Measurements from ENCODE around the gene BIN1. TPM values are rescaled to one million over a fixed set of nuclear protein-coding genes. Genes with fewer than 3 reads are reported as not detected.

The BIN1 gene
- total RNA-seq, 1 experiment from 2014 or later, result 58.6 TPM

GRCh38 chr2:127133793-127134192 lies 26.8 kb upstream of the BIN1 start:
- H3K27ac ChIP-seq (ENCODE audit: low read length), result no peak overlapping the region
- intact Hi-C loops (cut with micrococcal nuclease; ENCODE audit: unreplicated experiment), result no loop called here
- DNase-seq (ENCODE audit: low read depth, low spot score) (no peak), ATAC-seq (no peak)
- in situ Hi-C loops (cut with HindIII; ENCODE audit: low pct_unique_long_range_greater_than_20kb, low sequenced_read_pairs), result no loop called here
- no TSS peak for BruUV-seq (replicated peaks)
- POLR2A ChIA-PET, result no interaction called here
- H3K27me3 ChIP-seq (ENCODE audit: control insufficient read depth, insufficient read depth, low read length), result no peaks in the 10 kb centered on the region
- CTCF ChIA-PET, result no interaction called here
- H3K36me3 ChIP-seq (ENCODE audit: control insufficient read depth, insufficient read depth, low read length), result no peaks in the 10 kb centered on the region
- no peaks in the 10 kb centered on the region for H3K9me3 ChIP-seq (ENCODE audit: control insufficient read depth, insufficient read depth, low read depth, low read length)
- H3K4me1 ChIP-seq (ENCODE audit: control insufficient read depth, insufficient read depth, low read length), result no peaks in the 10 kb centered on the region
- TF ChIP-seq, protein P1, sequence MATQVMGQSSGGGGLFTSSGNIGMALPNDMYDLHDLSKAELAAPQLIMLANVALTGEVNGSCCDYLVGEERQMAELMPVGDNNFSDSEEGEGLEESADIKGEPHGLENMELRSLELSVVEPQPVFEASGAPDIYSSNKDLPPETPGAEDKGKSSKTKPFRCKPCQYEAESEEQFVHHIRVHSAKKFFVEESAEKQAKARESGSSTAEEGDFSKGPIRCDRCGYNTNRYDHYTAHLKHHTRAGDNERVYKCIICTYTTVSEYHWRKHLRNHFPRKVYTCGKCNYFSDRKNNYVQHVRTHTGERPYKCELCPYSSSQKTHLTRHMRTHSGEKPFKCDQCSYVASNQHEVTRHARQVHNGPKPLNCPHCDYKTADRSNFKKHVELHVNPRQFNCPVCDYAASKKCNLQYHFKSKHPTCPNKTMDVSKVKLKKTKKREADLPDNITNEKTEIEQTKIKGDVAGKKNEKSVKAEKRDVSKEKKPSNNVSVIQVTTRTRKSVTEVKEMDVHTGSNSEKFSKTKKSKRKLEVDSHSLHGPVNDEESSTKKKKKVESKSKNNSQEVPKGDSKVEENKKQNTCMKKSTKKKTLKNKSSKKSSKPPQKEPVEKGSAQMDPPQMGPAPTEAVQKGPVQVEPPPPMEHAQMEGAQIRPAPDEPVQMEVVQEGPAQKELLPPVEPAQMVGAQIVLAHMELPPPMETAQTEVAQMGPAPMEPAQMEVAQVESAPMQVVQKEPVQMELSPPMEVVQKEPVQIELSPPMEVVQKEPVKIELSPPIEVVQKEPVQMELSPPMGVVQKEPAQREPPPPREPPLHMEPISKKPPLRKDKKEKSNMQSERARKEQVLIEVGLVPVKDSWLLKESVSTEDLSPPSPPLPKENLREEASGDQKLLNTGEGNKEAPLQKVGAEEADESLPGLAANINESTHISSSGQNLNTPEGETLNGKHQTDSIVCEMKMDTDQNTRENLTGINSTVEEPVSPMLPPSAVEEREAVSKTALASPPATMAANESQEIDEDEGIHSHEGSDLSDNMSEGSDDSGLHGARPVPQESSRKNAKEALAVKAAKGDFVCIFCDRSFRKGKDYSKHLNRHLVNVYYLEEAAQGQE (IDR thresholded peaks at IDR 0.05; ENCODE audit: insufficient read depth in 1 of 2, low read depth in 2 of 2, low read length in 1 of 2), result no peak
- TF ChIP-seq, protein P2, sequence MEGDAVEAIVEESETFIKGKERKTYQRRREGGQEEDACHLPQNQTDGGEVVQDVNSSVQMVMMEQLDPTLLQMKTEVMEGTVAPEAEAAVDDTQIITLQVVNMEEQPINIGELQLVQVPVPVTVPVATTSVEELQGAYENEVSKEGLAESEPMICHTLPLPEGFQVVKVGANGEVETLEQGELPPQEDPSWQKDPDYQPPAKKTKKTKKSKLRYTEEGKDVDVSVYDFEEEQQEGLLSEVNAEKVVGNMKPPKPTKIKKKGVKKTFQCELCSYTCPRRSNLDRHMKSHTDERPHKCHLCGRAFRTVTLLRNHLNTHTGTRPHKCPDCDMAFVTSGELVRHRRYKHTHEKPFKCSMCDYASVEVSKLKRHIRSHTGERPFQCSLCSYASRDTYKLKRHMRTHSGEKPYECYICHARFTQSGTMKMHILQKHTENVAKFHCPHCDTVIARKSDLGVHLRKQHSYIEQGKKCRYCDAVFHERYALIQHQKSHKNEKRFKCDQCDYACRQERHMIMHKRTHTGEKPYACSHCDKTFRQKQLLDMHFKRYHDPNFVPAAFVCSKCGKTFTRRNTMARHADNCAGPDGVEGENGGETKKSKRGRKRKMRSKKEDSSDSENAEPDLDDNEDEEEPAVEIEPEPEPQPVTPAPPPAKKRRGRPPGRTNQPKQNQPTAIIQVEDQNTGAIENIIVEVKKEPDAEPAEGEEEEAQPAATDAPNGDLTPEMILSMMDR (IDR thresholded peaks at IDR 0.05), result no peak
- TF ChIP-seq SIN3A (IDR thresholded peaks at IDR 0.05; ENCODE audit: borderline replicate concordance, insufficient read depth, low read depth, low read length) (no peak), TCF7L2 (IDR thresholded peaks at IDR 0.05; ENCODE audit: low read depth, low read length) (no peak), POLR2AphosphoS5 (IDR thresholded peaks at IDR 0.05; ENCODE audit: low read depth, low read length) (no peak)
- H3K4me3 ChIP-seq (ENCODE audit: low read depth in 2 of 2, low read length in 2 of 2), result no peak overlapping the region

- ATAC-seq (no peak), DNase-seq (ENCODE audit: low read depth, low spot score) (no peak)
- ChIA-PET POLR2A (no interaction called here), CTCF (no interaction called here)
- no peaks in the 10 kb centered on the region for H3K27me3 ChIP-seq (ENCODE audit: control insufficient read depth, insufficient read depth, low read length)
- BruUV-seq (replicated peaks), result no TSS peak
- in situ Hi-C loops (cut with HindIII; ENCODE audit: low pct_unique_long_range_greater_than_20kb, low sequenced_read_pairs) (no loop called here), intact Hi-C loops (cut with micrococcal nuclease; ENCODE audit: unreplicated experiment) (no loop called here)
- no peaks in the 10 kb centered on the region for H3K9me3 ChIP-seq (ENCODE audit: control insufficient read depth, insufficient read depth, low read depth, low read length)
- H3K4me1 ChIP-seq (ENCODE audit: control insufficient read depth, insufficient read depth, low read length), result no peaks in the 10 kb centered on the region
- no peak overlapping the region for H3K4me3 ChIP-seq (ENCODE audit: low read depth in 2 of 2, low read length in 2 of 2)
- no peak overlapping the region for H3K27ac ChIP-seq (ENCODE audit: low read length)
- H3K36me3 ChIP-seq (ENCODE audit: control insufficient read depth, insufficient read depth, low read length), result no peaks in the 10 kb centered on the region; the same call in 1 of the 2 replicates
- TF ChIP-seq, protein P1 (IDR thresholded peaks at IDR 0.05; ENCODE audit: insufficient read depth in 1 of 2, low read depth in 2 of 2, low read length in 1 of 2), result no peak
- no peak for TF ChIP-seq SIN3A (IDR thresholded peaks at IDR 0.05; ENCODE audit: borderline replicate concordance, insufficient read depth, low read depth, low read length)
- no peak for TF ChIP-seq TCF7L2 (IDR thresholded peaks at IDR 0.05; ENCODE audit: low read depth, low read length)
Observed at GRCh38 chr2:127130421-127130820, 23.5 kb upstream of the BIN1 start.

All from Panc1 (cell line).